Thoracic aorta (tissue), 2 donors: Measurements from ENCODE around the gene PGLYRP3. TPM values are rescaled to one million over a fixed set of nuclear protein-coding genes. Genes with fewer than 3 reads are reported as not detected.

Experiments
- ATAC-seq: fragments of 150-250 bp; one replicate; pipeline ENCODE4 v1.8.0; 2017; ENCODE audit warnings: low read depth; ENCODE audit not compliant: insufficient number of reproducible peaks, low FRiP score
- DNase-seq: peaks from one replicate; pipeline ENCODE4 v3.0.0-alpha.2; 2020; ENCODE audit warnings: low spot score
- H3K27ac ChIP-seq, 2 donors: fragments of 200-600 bp; sonication (generic); 1 replicate in 1 of 2; 2 replicates in 1 of 2; pipeline ENCODE4 v1.5.1; 2016; ENCODE audit warnings: mild to moderate bottlenecking in 2 of 2, moderate library complexity in 2 of 2
- H3K27me3 ChIP-seq: fragments of 200-600 bp; sonication (generic); replicated peaks from 2 replicates; pipeline ENCODE4 v1.6.0; 2016; ENCODE audit warnings: mild to moderate bottlenecking; ENCODE audit not compliant: insufficient read depth
- H3K36me3 ChIP-seq: fragments of 200-600 bp; sonication (generic); one replicate; pipeline ENCODE4 v1.5.1; 2016
- H3K4me1 ChIP-seq, 2 donors: fragments of 200-600 bp; sonication (generic); 1 replicate in 1 of 2; 2 replicates in 1 of 2; pipeline versions ENCODE4 v1.5.1 to v1.6.0; 2016; ENCODE audit warnings: low read depth in 2 of 2, mild to moderate bottlenecking in 1 of 2; ENCODE audit not compliant: control insufficient read depth in 1 of 2
- H3K4me3 ChIP-seq: fragments of 200-600 bp; sonication (generic); 2 replicates; pipeline ENCODE4 v1.5.1; 2016; ENCODE audit warnings: mild to moderate bottlenecking
- H3K9me3 ChIP-seq: fragments of 200-600 bp; sonication (generic); 2 replicates; pipeline ENCODE4 v1.5.1; 2016
- CTCF ChIP-seq: fragments of 200-600 bp; sonication (generic); IDR thresholded peaks from one replicate; pipeline ENCODE4 v1.5.1; 2019; ENCODE audit warnings: antibody characterized with exemption
- total RNA-seq, 2 donors: library from RNA; depleted of rRNA; stranded (reverse); fragments of >200 nt; gene quantifications; one replicate each; pipeline versions ENCODE4 v1.1.0 to v1.2.3, GENCODE V29; 2016

PGLYRP3 gene
- total RNA-seq, 2 donors from 2014 or later = not detected

- peak overlapping the region; percentile 71 for H3K4me3 ChIP-seq
- H3K9me3 ChIP-seq = no peaks in the 10 kb centered on the region
- DNase-seq = no peak
- H3K27ac ChIP-seq = no peak overlapping the region
- no peaks in the 10 kb centered on the region for H3K36me3 ChIP-seq
- peaks cover 15% of the 10 kb centered on the region for H3K27me3 ChIP-seq
- peaks cover 0 to 11% of the 10 kb centered on the region in 2 donors for H3K4me1 ChIP-seq
- TF ChIP-seq CTCF = no peak
- ATAC-seq = no peak
Observed at GRCh38 chr1:153261281-153262069, 51.3 kb downstream of the PGLYRP3 start.

GRCh38 chr1:153260585-153261280, 52.0 kb downstream of the PGLYRP3 start:
- ATAC-seq (no peak), DNase-seq (no peak)
- H3K4me1 ChIP-seq = peaks cover 0 to 11% of the 10 kb centered on the region in 2 donors
- H3K4me3 ChIP-seq = peak overlapping the region; percentile 71
- TF ChIP-seq CTCF = no peak
- no peaks in the 10 kb centered on the region for H3K9me3 ChIP-seq
- peaks cover 15% of the 10 kb centered on the region for H3K27me3 ChIP-seq
- H3K36me3 ChIP-seq = no peaks in the 10 kb centered on the region
- no peak overlapping the region for H3K27ac ChIP-seq

- Histone ChIP-seq H3K4me1 (peaks cover 0 to 11% of the 10 kb centered on the region in 2 donors), H3K27me3 (peaks cover 13% of the 10 kb centered on the region), H3K9me3 (no peaks in the 10 kb centered on the region), H3K4me3 (no peak within 1 kb of the TSS), H3K36me3 (no peaks in the 10 kb centered on the region), H3K27ac (no peak within 1 kb of the TSS)
- ATAC-seq (no peak), DNase-seq (no peak)
- no peak for TF ChIP-seq CTCF
Observed at GRCh38 chr1:153259387-153259786, 53.4 kb downstream of the PGLYRP3 start, which contains the start of gene LORICRIN. Gene LORICRIN, plus strand, starts transcription at chr1:153259687. Its CDS starts 1,263 bp downstream, at chr1:153260950.

- Histone ChIP-seq H3K9me3 (no peaks in the 10 kb centered on the region), H3K4me1 (no peaks in the 10 kb centered on the region), H3K27me3 (no peaks in the 10 kb centered on the region), H3K36me3 (no peaks in the 10 kb centered on the region), H3K27ac (no peak overlapping the region), H3K4me3 (no peak overlapping the region)
- no peak for DNase-seq
- TF ChIP-seq CTCF = no peak
- no peak for ATAC-seq
Observed at GRCh38 chr1:153253693-153254092, 59.1 kb downstream of the PGLYRP3 start.

GRCh38 chr1:153253076-153253475, 59.7 kb downstream of the PGLYRP3 start:
- no peak for ATAC-seq
- no peak overlapping the region for H3K4me3 ChIP-seq
- TF ChIP-seq CTCF = no peak
- no peaks in the 10 kb centered on the region for H3K9me3 ChIP-seq
- H3K27me3 ChIP-seq = no peaks in the 10 kb centered on the region
- H3K36me3 ChIP-seq = no peaks in the 10 kb centered on the region
- no peak overlapping the region for H3K27ac ChIP-seq
- no peaks in the 10 kb centered on the region for H3K4me1 ChIP-seq
- no peak for DNase-seq
